K562 (cell line): Measurements from ENCODE around the gene NBEA. TPM values are rescaled to one million over a fixed set of nuclear protein-coding genes. Genes with fewer than 3 reads are reported as not detected.

Experiments
- ATAC-seq: fragments of 200-7000 bp; cut with Tn5 transposase; 3 replicates; pipeline ENCODE4 v1.9.1; 2020; ENCODE audit warnings: moderate library complexity
- BruUV-seq: library from RNA; stranded (reverse); fragments of 400-500 nt; replicated peaks from 2 replicates; lab custom pipeline; 2021; lab: Mats Ljungman, UMichigan
- CTCF ChIA-PET: fragments of 300-600 bp; formaldehyde crosslinking; extraction: SDS; loops from one replicate; lab custom pipeline; 2021; ENCODE audit warnings: low intra/inter-chr PET ratio; lab: Yijun Ruan, JAX
- POLR2A ChIA-PET: fragments of 300-600, 350-650 bp; sonication (Branson Sonifier 250); formaldehyde crosslinking; extraction: SDS; loops from one replicate; lab custom pipeline; 2021; ENCODE audit warnings: antibody characterized with exemption, inconsistent platforms; lab: Yijun Ruan, JAX
- DNase-seq, 4 experiments: peaks; one replicate each; pipeline versions ENCODE4 v3.0.0 to v3.0.0-alpha.2; 2011 to 2018; ENCODE audit warnings: low spot score in 3 of 4, mixed read lengths in 3 of 4; ENCODE audit errors: extremely low read depth in 1 of 4
- FAIRE-seq: peaks from 2 replicates; lab custom pipeline; 2011; peaks lifted over from hg19 to GRCh38; lab: Jason Lieb, UNC
- H2AFZ ChIP-seq: 2 replicates; pipeline ENCODE4 v1.6.0; 2011; ENCODE audit warnings: low read depth, low read length, control low read depth, inconsistent platforms
- H3K27ac ChIP-seq: fragments of 200-600 bp; 3 replicates; pipeline ENCODE4 v1.8.0; 2011; ENCODE audit warnings: low read depth, mild to moderate bottlenecking, control low read depth, inconsistent platforms, low read length, moderate library complexity, mixed read lengths; ENCODE audit errors: extremely low read depth
- H3K27me3 ChIP-seq, 2 experiments: fragments of 300-600 bp in 1 of 2; 2 replicates in 1 of 2; 3 replicates in 1 of 2; pipeline versions ENCODE4 v1.6.0 to v1.8.0; 2011; ENCODE audit warnings: inconsistent platforms in 2 of 2, low read length in 2 of 2, mild to moderate bottlenecking in 1 of 2, mixed read lengths in 1 of 2, moderate library complexity in 1 of 2; ENCODE audit not compliant: control insufficient read depth in 2 of 2, insufficient read depth in 2 of 2
- H3K36me3 ChIP-seq: fragments of 300-600 bp; 3 replicates; pipeline ENCODE4 v1.8.0; 2011; ENCODE audit warnings: mild to moderate bottlenecking, low read length, inconsistent platforms; ENCODE audit not compliant: control insufficient read depth, insufficient read depth
- H3K4me1 ChIP-seq, 2 experiments: fragments of 200-600 bp in 1 of 2; replicated peaks in 1 of 2; 2 replicates in 1 of 2; 3 replicates in 1 of 2; pipeline versions ENCODE4 v1.5.1 to v1.8.0; 2011; ENCODE audit warnings: inconsistent platforms in 2 of 2, low read length in 2 of 2, mild to moderate bottlenecking in 1 of 2, mixed read lengths in 1 of 2, moderate library complexity in 1 of 2; ENCODE audit not compliant: control insufficient read depth in 2 of 2, insufficient read depth in 2 of 2
- H3K4me2 ChIP-seq: 2 replicates; pipeline ENCODE4 v1.6.1; 2011; ENCODE audit warnings: low read length, control low read depth, inconsistent platforms, mixed read lengths; ENCODE audit not compliant: insufficient read depth
- H3K4me3 ChIP-seq: fragments of 200-600 bp; sonication (generic), shearing (Covaris generic); 2 replicates; pipeline ENCODE4 v1.5.1; 2016; ENCODE audit warnings: control low read depth, inconsistent platforms
- H3K79me2 ChIP-seq: fragments of 200-600 bp; 3 replicates; pipeline ENCODE4 v1.8.0; 2011; ENCODE audit warnings: low read length, inconsistent platforms; ENCODE audit not compliant: control insufficient read depth, insufficient read depth
- H3K9ac ChIP-seq, 2 experiments: 2 replicates each; pipeline versions ENCODE4 v1.6.0 to v1.6.1; 2011; ENCODE audit warnings: low read depth in 2 of 2, low read length in 2 of 2, control low read depth in 1 of 2, inconsistent platforms in 1 of 2, mild to moderate bottlenecking in 1 of 2, mixed read lengths in 1 of 2; ENCODE audit not compliant: insufficient read depth in 1 of 2
- H3K9me1 ChIP-seq: one replicate; pipeline ENCODE4 v1.6.0; 2011; ENCODE audit warnings: inconsistent platforms, mild to moderate bottlenecking, low read length, moderate library complexity; ENCODE audit not compliant: control insufficient read depth, insufficient read depth
- H3K9me3 ChIP-seq: replicated peaks from 2 replicates; pipeline ENCODE4 v1.5.1; 2011; ENCODE audit warnings: low read depth, low read length, inconsistent platforms; ENCODE audit not compliant: control insufficient read depth, insufficient read depth
- H4K20me1 ChIP-seq: replicated peaks from 2 replicates; pipeline ENCODE4 v1.6.1; 2011; ENCODE audit warnings: low read length, inconsistent platforms, mixed read lengths; ENCODE audit not compliant: control insufficient read depth, insufficient read depth
- ATF7 ChIP-seq: fragments of 450-650 bp; IDR thresholded peaks from 2 replicates; pipeline ENCODE4 v1.7.1; 2014; ENCODE audit warnings: mild to moderate bottlenecking, moderate library complexity
- CBX2 ChIP-seq: fragments of 200-600 bp; sonication (generic); IDR thresholded peaks from one replicate; pipeline ENCODE4 v1.6.1; 2012; ENCODE audit warnings: mild to moderate bottlenecking, low read length, inconsistent platforms; ENCODE audit not compliant: insufficient read depth, poor library complexity, severe bottlenecking
- FOXP4 ChIP-seq: sonication (generic); formaldehyde crosslinking; IDR thresholded peaks from 2 replicates; pipeline ENCODE4 v1.8.0; 2022; ENCODE audit warnings: mild to moderate bottlenecking, missing genetic modification reagents, borderline replicate concordance
- GATAD2B ChIP-seq: fragments of 450-650 bp; IDR thresholded peaks from 2 replicates; pipeline ENCODE4 v1.6.1; 2017; ENCODE audit warnings: mild to moderate bottlenecking, borderline replicate concordance
- HMG20B ChIP-seq: fragments of 250-450 bp; sonication (Bioruptor Pico); IDR thresholded peaks from 2 replicates; pipeline ENCODE4 v1.5.0; 2021; ENCODE audit warnings: mild to moderate bottlenecking
- IFI16 ChIP-seq: fragments of 250-450 bp; sonication (Bioruptor Pico); IDR thresholded peaks from 2 replicates; pipeline ENCODE4 v2.1.2; 2022; ENCODE audit warnings: mild to moderate bottlenecking, inconsistent platforms
- KLF1 ChIP-seq: fragments of 450-650 bp; IDR thresholded peaks from 2 replicates; pipeline ENCODE4 v1.6.1; 2016; ENCODE audit warnings: missing genetic modification characterization, missing compliant biosample characterization
- NR2C1 ChIP-seq, 2 experiments: fragments of 450-650 bp; IDR thresholded peaks; 2 replicates each; pipeline ENCODE4 v1.6.1; 2017; ENCODE audit warnings: mild to moderate bottlenecking in 2 of 2, antibody characterized with exemption in 1 of 2, inconsistent platforms in 1 of 2, missing compliant biosample characterization in 1 of 2, missing genetic modification characterization in 1 of 2
- NR4A1 ChIP-seq, 2 experiments: fragments of 250-450 bp in 1 of 2; fragments of 450-650 bp in 1 of 2; sonication (Bioruptor Pico) in 1 of 2; IDR thresholded peaks; 2 replicates each; pipeline versions ENCODE4 v1.4.0 to v1.6.1; 2016 to 2020; ENCODE audit warnings: mild to moderate bottlenecking in 2 of 2, missing compliant biosample characterization in 1 of 2, missing genetic modification characterization in 1 of 2, moderate library complexity in 1 of 2
- PTRF ChIP-seq: fragments of 450-650 bp; IDR thresholded peaks from 2 replicates; pipeline ENCODE4 v1.6.1; 2016; ENCODE audit warnings: mild to moderate bottlenecking, missing genetic modification characterization, missing compliant biosample characterization
- RFX1 ChIP-seq: fragments of 450-650 bp; IDR thresholded peaks from 2 replicates; pipeline ENCODE4 v1.6.1; 2016; ENCODE audit warnings: mild to moderate bottlenecking, moderate library complexity
- SIN3B ChIP-seq: fragments of 450-650 bp; IDR thresholded peaks from 2 replicates; pipeline ENCODE4 v1.6.1; 2017; ENCODE audit warnings: low read depth, mild to moderate bottlenecking, moderate library complexity
- SLC30A9 ChIP-seq: fragments of 250-450 bp; sonication (Bioruptor Pico); IDR thresholded peaks from 2 replicates; pipeline ENCODE4 v1.8.0; 2022; ENCODE audit warnings: mild to moderate bottlenecking, moderate library complexity
- SNRNP70 ChIP-seq: fragments of 200-400 bp; formaldehyde crosslinking; optimal IDR thresholded peaks from 2 replicates; pipeline ENCODE3; 2017; ENCODE audit warnings: low read depth, low read length
- YY1 ChIP-seq, 3 experiments: IDR thresholded peaks; 2 replicates each; pipeline ENCODE4 v1.6.1; 2011; ENCODE audit warnings: low read length in 2 of 3, mild to moderate bottlenecking in 2 of 3, moderate library complexity in 2 of 3, borderline replicate concordance in 1 of 3, control low read depth in 1 of 3, low read depth in 1 of 3; ENCODE audit not compliant: insufficient read depth in 3 of 3, insufficient replicate concordance in 2 of 3, control insufficient read depth in 1 of 3, insufficient read length in 1 of 3; ENCODE audit errors: extremely low read depth in 1 of 3
- ZC3H11A ChIP-seq: IDR thresholded peaks from 2 replicates; pipeline ENCODE4 v1.6.1; 2012; ENCODE audit warnings: low read depth, low read length, improper control_type of control experiment
- ZC3H8 ChIP-seq: fragments of 450-650 bp; IDR thresholded peaks from 2 replicates; pipeline ENCODE4 v1.6.1; 2017
- ZNF253 ChIP-seq: fragments of 250-450 bp; sonication (Bioruptor Pico); conservative IDR thresholded peaks from 2 replicates; pipeline ENCODE4 v1.6.1; 2021; ENCODE audit warnings: mild to moderate bottlenecking
- ZNF644 ChIP-seq: fragments of 200-800 bp; sonication (Bioruptor generic); IDR thresholded peaks from 2 replicates; pipeline ENCODE4 v1.6.1; 2016; ENCODE audit warnings: low read depth, missing genetic modification characterization, missing compliant biosample characterization
- WGBS: fragments of 100-300 bp; shearing (Covaris generic); methylation state at CpG from one replicate; pipeline ENCODE4 v1.1.6; 2016; ENCODE audit warnings: low coverage, mixed read lengths; ENCODE audit not compliant: insufficient coverage; ENCODE audit errors: missing lambda C conversion rate; 5-methylcytosine and 5-hydroxymethylcytosine counted together
- in situ Hi-C: fragments of 300-500 bp; cut with MboI; formaldehyde crosslinking; loops from 4 replicates; pipeline ENCODE4 v1.15.0; 2018; ENCODE audit warnings: inconsistent platforms, mixed read lengths
- intact Hi-C: fragments of 100-400 bp; cut with micrococcal nuclease; formaldehyde crosslinking; loops from 2 replicates; pipeline ENCODE4 v1.14.2; 2022
- polyA plus RNA-seq, 8 experiments: library from polyadenylated mRNA; depleted of rRNA in 4 of 8; stranded (reverse) in 5 of 8; unstranded in 3 of 8; fragments of >200 nt; fragmentation: Nextera tagmentation in 2 of 8; fragmentation: Illumina TruSeq in 1 of 8; extraction: Ambion mirVana in 2 of 8; extraction: Trizol in 1 of 8; gene quantifications; 2 replicates each; pipeline versions ENCODE4 v1.2.1 to v1.2.3, GENCODE V29; 2011 to 2014; ENCODE audit warnings: inconsistent platforms in 1 of 8, missing spikeins in 1 of 8
- total RNA-seq, 7 experiments: library from RNA; depleted of rRNA in 6 of 7; stranded (reverse); fragments of >200 nt in 6 of 7; fragmentation: Illumina TruSeq in 2 of 7; extraction: Trizol in 2 of 7; gene quantifications; 2 replicates each; pipeline versions ENCODE4 v1.2.1 to v1.2.3, GENCODE V29; 2011 to 2021; ENCODE audit warnings: low replicate concordance in 1 of 7

Gene NBEA
- total and polyA plus RNA-seq, 9 of the 15 experiments (the other 6 are each of a cell fraction or from before 2014, with no cell fraction given) = 0.03 to 0.94 (median 0.05) TPM; not detected in 2

- TF ChIP-seq YY1 (IDR thresholded peaks at IDR 0.05; ENCODE audit: borderline replicate concordance in 1 of 3, control insufficient read depth in 1 of 3, extremely low read depth in 1 of 3, insufficient read depth in 3 of 3, insufficient read length in 1 of 3, insufficient replicate concordance in 2 of 3, low read depth in 1 of 3, low read length in 2 of 3) (no peak), GATAD2B (no peak), KLF1 (tag) (no peak)
These were observed 17.4 kb downstream of the NBEA start (continued) for GRCh38 chr13:34959489-34959888.

GRCh38 chr13:34964558-34964957, 22.5 kb downstream of the NBEA start:
- H3K27ac ChIP-seq = no peak overlapping the region
- ATAC-seq = no peak
- no peak overlapping the region for H3K4me3 ChIP-seq
- BruUV-seq = no TSS peak
- FAIRE-seq = no peak
- no peak for TF ChIP-seq PTRF
- no peak for TF ChIP-seq NR4A1 (CRISPR knock-in tag; IDR thresholded peaks at IDR 0.05)
- no peak for TF ChIP-seq NR4A1 (tag; IDR thresholded peaks at IDR 0.05)
- no peak for TF ChIP-seq IFI16 (CRISPR knock-in tag)
- no peak for TF ChIP-seq SLC30A9 (CRISPR knock-in tag)
- TF ChIP-seq ZNF644 = no peak
- TF ChIP-seq KLF1 (tag) = no peak
- no peak for TF ChIP-seq NR2C1 (IDR thresholded peaks at IDR 0.05)
- no peak for TF ChIP-seq NR2C1 (tag; IDR thresholded peaks at IDR 0.05)
- TF ChIP-seq ZNF253 (CRISPR knock-in tag) = no peak
- TF ChIP-seq SIN3B = no peak
- TF ChIP-seq ZC3H8 = no peak
- no peak for TF ChIP-seq SNRNP70
- no peak for TF ChIP-seq HMG20B (CRISPR knock-in tag)
- no peak for TF ChIP-seq ATF7
- no peak for TF ChIP-seq FOXP4
- TF ChIP-seq CBX2 = no peak
- TF ChIP-seq ZC3H11A = no peak
- TF ChIP-seq RFX1 = no peak
- TF ChIP-seq, all 486 proteins: peak for 0
- Histone ChIP-seq H3K79me2 (no peaks in the 10 kb centered on the region), H3K4me2 (no peak overlapping the region), H3K9me3 (no peaks in the 10 kb centered on the region), H3K27me3 (no peaks in the 10 kb centered on the region), H4K20me1 (no peaks in the 10 kb centered on the region), H2AFZ (no peak overlapping the region), H3K36me3 (no peaks in the 10 kb centered on the region), H3K4me1 (no peaks in the 10 kb centered on the region), H3K9ac (no peak overlapping the region), H3K9me1 (no peaks in the 10 kb centered on the region)
- POLR2A ChIA-PET = no interaction called here
- no peak for DNase-seq
- CTCF ChIA-PET = no interaction called here
- in situ Hi-C loops (no loop called here), intact Hi-C loops (no loop called here)
- WGBS = 2% methylated on average over 4 of the region's 4 CpGs
